NCI-H1048 (cell line): ENCODE data around the gene MYL3.

Source experiments
- DNase-seq: peaks from one replicate; lab custom pipeline; 2025; lab: John Stamatoyannopoulos, UW

Gene MYL3

GRCh38 chr3:46865546-46865945 lies 2.3 kb upstream of the MYL3 start:
- DNase-seq, result no peak

GRCh38 chr3:46865031-46865507 lies 1.8 kb upstream of the MYL3 start:
- no peak for DNase-seq

GRCh38 chr3:46864061-46864881 lies 1.0 kb upstream of the MYL3 start:
- DNase-seq, result no peak

- DNase-seq, result no peak
Measured at GRCh38 chr3:46862369-46863025, 747 bp downstream of the MYL3 start.

- no peak for DNase-seq
Measured at GRCh38 chr3:46861605-46862368, 1.5 kb downstream of the MYL3 start.

GRCh38 chr3:46860810-46861604 lies 2.2 kb downstream of the MYL3 start:
- DNase-seq, result no peak

- DNase-seq, result no peak
Measured at GRCh38 chr3:46860017-46860809, 3.0 kb downstream of the MYL3 start.

GRCh38 chr3:46859001-46859710 lies 4.1 kb downstream of the MYL3 start:
- DNase-seq, result no peak

GRCh38 chr3:46858456-46858855 lies 4.8 kb downstream of the MYL3 start:
- DNase-seq, result no peak

GRCh38 chr3:46857485-46858341 lies 5.5 kb downstream of the MYL3 start:
- no peak for DNase-seq

- DNase-seq, result no peak
Measured at GRCh38 chr3:46856576-46857471, 6.4 kb downstream of the MYL3 start.

GRCh38 chr3:46854555-46854991 lies 8.7 kb downstream of the MYL3 start:
- no peak for DNase-seq

GRCh38 chr3:46853441-46854415 lies 9.5 kb downstream of the MYL3 start:
- DNase-seq, result no peak

GRCh38 chr3:46852839-46853355 lies 10.3 kb downstream of the MYL3 start:
- DNase-seq, result no peak

- DNase-seq, result no peak
Measured at GRCh38 chr3:46852334-46852720, 10.9 kb downstream of the MYL3 start.

- DNase-seq, result no peak
Measured at GRCh38 chr3:46851364-46852333, 11.6 kb downstream of the MYL3 start.
